GM19035 (cell line): Measurements from ENCODE around the gene CDC20B.
"Not testable (repeated sequence)": the region's sequence is repeated elsewhere in the genome, so short reads cannot be mapped to it uniquely, and the experiment has no call there.

Source experiments
- ATAC-seq: cut with Tn5 transposase; IDR thresholded peaks from one replicate; pipeline ENCODE4 v1.9.1; 2021; ENCODE audit not compliant: unreplicated experiment

The CDC20B gene

DNA sequence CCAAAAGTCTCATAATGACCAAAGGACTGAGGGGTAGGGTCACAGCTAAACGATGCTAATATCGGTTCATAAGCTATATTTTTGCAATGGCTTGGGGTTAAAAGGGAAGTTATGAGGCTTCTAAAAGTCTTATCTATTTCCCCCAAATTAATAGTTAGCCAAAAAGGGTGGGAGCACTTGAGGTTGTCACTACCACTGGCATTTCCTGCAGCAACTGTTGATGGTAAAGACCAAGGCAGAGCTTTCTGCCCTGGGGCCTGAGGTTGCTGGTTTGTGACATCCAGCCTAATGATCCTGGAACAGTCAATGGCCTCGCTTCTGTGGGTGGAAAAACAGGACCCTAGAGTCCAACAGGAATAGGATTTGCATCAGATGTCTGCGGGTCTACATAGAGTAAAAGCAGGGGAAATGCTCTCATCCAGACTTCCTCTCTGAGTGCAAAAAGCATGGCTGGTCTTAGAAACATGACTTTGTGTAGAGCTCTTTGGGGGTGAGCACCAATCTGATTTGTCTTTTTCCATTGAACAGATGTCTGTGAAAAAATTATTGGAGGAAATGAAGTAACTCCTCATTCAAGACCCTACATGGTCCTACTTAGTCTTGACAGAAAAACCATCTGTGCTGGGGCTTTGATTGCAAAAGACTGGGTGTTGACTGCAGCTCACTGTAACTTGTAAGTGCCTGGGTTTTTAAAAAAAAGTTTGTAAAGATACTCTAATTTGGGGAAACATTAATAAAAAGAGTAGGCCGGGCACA is 67.9 kb downstream of the CDC20B start:
- ATAC-seq: no peak

DNA sequence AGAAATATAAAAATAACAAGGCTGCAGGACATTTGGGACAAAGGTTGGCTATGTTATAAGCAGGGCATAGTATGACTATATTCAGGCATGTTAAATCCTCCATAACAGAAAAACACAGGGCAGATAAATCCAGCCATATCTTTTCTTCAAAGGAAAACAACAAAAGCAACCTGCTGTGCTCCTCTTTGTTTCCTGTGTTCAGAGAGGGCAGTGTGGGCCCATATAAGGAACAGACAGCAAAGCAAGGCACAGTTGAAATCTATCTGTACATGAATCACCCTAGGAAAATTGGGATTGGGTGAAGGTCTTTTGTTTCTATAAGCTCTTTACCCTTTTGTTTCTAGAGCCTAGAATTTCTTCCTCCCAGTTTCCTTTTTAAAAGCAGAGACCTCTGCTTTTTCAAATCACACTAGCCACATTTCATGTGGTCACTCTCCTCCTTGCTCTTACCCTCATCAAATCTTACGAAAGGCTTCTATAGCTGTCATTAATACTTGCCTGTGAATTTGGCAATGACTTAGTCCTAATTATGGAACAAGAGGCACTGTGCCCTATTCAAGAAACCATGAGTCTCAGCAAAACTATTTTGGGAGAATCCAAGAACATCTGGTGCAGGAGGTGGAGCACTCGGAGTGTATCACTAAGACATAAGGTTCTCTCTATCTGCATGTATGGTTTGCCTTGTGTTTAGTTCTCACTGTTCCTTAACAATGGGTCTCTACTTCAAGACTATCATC is 68.8 kb downstream of the CDC20B start:
- no peak for ATAC-seq

DNA sequence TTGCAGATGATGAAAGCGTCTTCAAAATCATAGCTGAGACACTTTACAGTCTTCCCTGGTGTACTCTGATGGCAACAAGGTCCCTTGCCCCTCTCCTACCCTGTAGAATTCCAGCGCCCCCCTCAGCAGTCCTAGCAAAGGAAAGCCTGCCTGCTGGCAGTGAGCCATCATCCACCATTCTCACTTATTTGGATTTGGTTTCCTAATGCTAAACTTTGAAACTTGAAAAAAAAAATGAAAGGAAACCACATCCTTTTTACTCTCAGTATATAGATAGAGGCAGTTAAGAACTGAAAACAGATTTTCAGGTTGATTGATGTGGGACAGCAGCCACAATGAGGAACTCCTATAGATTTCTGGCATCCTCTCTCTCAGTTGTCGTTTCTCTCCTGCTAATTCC is 70.6 kb downstream of the CDC20B start, which contains the start of gene GZMA:
Gene GZMA, plus strand, starts transcription at position 299 of the 400 bp plus-strand sequence. Its CDS starts 37 bp downstream, at position 336.
- no peak for ATAC-seq

DNA sequence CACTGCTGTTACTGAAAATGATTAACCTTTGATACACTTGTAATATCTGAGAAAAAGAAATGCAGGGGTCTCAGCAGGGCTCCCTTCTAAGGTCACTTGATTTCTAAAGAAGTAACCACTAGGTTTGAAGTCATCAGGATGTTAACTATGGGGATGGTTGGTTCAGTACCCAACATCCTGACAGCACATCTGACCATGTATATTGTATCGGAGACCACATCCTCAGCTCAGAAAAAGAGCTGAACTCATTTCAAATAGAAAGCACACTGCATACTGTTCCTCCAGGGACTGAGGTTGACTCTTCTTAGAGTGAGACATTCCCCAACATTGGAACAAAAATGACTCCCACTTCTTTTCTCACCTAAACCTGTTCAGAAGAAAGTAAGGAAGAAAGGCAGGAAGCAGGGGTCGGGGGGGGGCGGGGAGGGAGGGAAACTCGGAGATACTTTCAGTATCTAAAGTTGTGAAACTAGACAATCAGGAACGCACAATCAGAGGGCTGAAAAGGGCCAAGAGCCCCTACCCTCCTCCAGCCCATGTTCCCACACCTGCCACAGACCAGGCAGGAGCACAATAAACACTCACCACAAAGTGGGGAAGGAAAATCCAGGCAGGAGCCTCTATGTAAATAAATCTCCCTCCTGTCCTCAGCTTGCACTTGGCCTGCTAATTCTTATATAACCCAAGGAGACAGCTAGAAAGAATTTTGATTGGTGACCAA is 71.3 kb downstream of the CDC20B start:
- ATAC-seq: no peak

DNA sequence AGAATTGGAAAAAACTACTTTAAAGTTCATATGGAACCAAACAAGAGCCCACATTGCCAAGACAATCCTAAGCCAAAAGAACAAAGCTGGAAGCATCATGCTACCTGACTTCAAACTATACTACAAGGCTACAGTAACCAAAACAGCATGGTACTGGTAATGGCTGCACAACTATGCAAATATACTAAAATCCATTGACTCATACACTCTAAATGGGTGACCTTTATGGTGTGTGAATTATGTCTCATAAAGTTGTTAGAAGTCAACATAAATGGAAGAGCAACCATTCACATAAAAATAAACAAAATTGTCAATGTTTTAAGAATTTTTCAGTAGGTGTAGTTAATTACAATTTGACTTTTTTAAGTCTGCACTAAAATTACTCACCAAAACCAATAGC is 71.8 kb downstream of the CDC20B start:
- not testable (repeated sequence) for ATAC-seq

DNA sequence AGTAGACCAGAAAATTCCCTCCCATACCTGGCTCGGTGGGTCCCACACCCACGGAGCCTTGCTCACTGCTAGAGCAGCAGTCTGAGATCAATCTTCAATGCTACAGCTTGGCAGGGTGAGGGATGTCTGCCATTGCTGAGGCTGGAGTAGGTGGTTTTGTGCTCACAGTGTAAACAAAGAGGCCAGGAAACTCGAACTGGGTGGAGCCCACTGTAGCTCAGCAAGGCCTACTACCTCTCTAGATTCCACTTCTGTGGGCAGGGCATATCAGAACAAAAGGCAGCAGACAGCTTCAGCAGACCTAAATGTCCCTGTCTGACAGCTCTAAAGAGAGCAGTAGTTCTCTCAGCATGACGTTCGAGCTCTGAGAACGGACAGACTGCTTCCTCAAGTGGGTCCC is 76.1 kb downstream of the CDC20B start:
- ATAC-seq: no peak

DNA sequence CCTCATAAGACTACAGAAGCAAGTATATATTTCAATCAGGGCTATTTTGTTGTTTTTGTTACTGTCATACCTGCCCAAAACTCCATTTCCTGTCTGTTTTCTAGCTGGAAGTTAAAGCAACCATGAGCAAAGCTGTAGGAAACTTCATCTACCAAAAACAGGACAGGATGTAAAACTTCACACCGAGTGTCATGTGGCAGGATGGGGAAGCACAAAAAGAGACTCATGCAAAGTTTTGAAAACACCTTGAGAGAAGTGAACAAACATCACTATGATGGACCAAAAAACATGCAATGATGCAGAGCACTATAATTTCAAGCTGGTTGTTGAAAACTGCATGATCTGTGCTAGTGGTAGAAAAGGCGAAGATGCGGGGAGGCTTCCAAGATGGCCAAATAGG is 76.8 kb downstream of the CDC20B start:
- no peak for ATAC-seq

DNA sequence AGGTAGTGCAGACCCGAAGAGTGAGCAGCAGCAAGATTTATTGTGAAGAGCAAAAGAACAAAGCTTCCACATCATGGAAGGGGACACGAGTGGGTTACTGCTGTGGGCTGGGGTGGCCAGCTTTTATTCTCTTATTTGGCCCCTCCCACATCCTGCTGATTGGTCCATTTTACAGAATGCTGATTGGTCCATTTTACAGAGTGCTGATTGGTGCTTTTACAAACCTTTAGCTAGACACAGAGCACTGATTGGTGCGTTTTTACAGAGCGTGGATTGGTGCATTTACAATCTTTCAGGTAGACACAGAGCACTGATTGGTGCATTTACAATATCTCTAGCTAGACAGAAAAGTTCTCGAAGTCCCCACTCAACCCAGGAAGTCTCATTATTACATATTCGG is 82.0 kb downstream of the CDC20B start:
- ATAC-seq: not testable (repeated sequence)

DNA sequence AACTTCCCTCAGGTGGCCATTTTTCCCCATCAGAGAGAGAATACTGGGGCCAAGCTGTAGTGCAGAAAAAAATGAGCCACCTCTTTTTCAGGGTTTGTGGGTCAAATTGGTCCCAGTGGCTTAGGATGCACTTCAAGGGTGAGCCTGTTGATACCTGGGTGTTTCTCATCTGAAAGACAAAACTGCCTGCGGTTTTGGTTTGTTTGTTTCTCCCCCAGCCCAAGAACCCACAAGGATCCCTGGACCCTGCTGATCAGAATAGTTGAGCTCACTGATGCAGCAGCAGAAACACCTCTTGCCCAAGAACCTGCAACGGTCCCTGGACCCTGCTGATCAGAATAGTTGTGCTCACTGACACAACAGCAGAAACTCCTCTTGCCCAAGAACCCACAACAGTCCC is 83.7 kb downstream of the CDC20B start:
- ATAC-seq: not testable (repeated sequence)

DNA sequence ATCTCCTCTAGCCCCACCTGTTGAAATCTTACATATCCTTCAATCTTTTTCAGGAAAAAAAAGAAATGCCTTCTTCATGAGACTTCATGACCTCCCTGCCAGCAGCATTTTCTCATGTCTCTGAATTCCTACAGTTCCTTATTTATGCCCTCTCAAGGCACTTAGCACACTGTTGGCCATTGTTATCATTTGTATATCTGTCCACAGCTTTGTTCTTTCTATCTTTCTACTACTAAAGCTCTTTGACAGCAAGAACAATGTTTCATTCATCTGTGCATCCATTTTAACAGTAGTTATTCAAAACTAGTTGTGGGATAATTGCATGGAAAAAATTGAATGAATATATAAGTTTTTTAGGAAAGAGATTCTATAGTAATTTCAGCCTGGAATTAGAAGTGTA is 91.4 kb downstream of the CDC20B start:
- no peak for ATAC-seq

DNA sequence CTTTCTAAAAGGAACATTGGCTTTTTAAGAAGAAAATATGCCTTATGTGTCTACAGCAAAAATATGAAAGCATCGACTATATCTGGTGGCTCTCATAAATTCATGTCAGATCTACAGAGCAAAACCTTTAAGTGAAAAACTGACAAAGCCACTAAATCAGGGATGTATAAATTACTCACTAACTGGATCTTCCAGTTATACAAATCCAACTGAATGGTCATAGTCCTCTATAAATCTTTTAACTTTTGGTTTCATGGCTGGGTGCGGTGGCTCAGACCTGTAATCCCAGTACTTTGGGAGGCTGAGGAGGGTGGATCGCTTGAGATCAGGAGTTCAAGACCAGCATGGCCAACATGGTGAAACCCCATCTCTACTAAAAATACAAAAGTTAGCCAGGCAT is 99.8 kb downstream of the CDC20B start:
- ATAC-seq: no peak

DNA sequence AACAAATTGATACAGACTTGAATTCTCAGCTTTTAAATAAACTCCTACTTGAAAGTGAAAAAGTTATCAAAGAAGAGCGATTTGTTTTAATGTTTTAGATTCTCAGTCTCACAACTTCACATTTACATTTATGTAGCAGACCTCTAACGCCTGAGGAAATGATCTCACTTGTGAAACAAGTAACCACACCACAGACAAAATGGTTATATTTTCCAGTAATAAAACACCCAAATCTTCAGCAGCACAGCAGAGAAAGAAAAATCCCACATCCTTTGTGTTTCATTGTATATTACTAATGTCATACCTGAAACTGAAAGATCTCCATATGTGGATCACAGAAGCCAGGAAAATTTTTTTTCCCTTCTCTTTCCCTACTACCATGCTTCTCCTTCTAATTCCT is 100.3 kb downstream of the CDC20B start:
- ATAC-seq: no peak

DNA sequence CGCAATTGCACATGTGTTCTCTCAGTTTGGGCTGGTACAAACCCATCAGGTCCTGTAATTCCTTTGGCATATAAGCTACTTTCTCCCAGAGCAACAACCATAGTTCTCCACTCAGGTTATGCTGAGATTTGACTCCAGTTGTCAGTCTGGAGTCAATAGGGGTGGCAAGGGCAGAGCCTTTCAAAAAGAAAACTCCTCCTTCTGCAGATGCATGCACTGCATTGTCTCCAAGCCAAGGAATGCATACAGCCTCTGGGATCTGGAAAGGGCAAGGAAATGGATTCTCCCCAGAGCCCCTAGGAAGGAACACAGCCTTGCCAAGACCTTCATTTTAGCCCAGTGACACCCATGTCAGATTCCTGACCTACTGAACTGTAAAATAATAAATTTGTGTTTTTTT is 101.6 kb downstream of the CDC20B start:
- no peak for ATAC-seq

DNA sequence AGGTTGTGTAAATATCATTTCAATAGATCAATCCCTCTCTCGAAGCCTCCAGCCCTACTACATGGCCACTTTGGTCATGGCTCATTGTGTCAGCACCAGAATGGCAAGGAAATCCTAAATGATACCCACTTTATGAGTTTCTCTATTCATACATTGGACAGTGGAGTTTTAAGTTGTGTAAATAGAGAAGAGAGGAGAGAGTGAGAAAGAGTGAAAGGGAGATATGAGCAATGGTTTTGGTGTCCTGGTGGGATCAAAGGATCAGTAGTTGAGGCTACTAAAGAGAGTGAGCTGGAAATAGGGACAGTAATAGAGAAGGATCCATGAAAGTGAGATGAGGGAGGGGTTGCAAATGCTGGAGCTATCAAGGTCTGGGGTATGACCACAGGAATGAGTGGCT is 102.0 kb downstream of the CDC20B start:
- no peak for ATAC-seq

DNA sequence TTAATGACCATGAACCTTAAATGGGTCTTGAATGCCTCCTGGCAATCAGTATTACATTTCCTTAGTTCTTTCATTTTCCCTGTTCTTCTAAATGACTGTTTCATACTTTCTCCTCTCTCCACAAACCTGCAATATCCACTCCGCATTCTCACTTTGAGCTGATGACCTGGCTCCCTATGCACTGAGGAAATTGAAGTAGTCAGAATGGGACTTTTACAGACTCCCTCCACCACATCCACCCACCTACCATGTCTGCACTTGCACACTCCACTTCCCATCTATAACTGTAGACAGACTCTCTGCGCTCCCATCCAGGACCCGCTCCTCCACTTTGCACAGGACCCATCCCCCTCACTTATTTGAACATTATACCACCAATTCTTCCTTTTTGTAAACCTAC is 106.7 kb downstream of the CDC20B start:
- ATAC-seq: no peak

DNA sequence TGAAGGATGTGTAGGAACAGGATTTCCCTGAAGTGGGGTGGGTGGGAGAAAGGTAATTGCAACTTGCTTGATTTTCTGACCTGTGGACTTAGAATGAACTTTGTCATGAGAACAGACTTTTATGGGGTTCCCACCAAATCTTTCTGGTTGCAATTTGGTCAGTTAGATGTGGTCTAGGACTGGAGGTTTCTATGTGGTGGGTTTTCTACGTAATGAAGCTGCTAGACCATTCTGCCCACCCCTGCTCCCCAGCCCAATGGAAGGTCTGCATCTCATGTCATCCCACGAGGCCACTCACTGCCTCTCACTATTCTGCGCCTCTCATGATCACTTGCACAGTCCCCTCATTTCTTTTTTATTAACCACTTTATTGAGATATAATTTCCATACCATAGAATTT is 108.5 kb downstream of the CDC20B start:
- no peak for ATAC-seq

DNA sequence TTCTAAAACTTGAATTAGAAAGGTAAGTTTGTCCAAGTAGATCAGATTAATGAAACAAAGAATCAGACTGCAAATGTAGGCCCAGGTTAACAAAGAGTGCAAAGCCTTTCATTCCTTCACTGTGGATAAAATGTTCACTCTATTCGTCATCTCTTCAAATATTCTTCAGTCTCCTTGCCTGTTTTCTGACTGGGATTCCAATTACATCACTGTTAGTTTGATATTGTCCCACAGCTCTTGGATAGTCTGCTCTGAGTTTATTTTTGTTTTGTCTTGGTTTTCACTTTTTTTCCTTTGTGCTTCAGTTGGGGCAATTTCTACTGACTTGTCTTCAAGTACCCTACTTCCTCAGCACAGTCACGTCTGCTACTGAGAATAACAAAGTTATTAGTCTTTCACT is 109.1 kb downstream of the CDC20B start:
- no peak for ATAC-seq

DNA sequence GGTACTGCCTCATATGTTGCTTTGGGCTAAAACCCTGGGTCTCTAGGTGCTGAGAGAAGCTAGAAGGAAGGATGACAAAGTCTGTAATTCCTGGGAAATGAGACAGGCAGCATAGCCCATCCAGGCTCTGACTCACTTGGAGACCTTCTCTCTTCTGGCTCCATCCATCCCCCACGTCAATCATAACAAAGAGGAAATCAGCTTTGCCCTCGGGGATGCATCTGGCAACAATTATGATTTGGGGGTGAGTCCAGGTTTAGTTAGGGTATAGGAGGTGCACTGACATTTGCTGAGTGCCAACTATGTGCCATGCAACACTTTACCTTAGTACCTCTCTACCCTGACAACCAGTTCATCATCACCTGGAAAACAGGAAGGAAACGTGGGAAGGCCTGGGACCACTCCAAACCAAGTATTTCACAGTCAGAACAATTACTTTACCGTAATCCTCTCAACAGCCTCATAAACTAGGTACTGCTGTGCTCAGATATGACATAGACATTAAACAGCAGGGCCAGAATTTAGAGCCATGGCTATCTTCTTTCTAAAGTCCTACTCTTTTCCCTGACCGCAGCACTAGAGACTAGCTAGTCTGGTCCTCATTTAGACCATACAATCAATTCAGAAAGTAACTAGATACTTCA is 109.6 kb downstream of the CDC20B start:
- no peak for ATAC-seq
